Measurements from ENCODE around the gene DNASE2B.

GRCh38 chr1:84403347-84403746, 5.1 kb downstream of the DNASE2B start:
- TF ChIP-seq POLR2A (IDR thresholded peaks at IDR 0.05; ENCODE audit: low read length) (no peak), GATA1 (IDR thresholded peaks at IDR 0.05; ENCODE audit: low read depth, low read length) (no peak)
